ENCODE measurements around the gene BCAS3.
"Not testable (repeated sequence)": the region's sequence is repeated elsewhere in the genome, so short reads cannot be mapped to it uniquely, and the experiment has no call there.

BCAS3 gene

GRCh38 chr17:61000911-61001310, 323.3 kb downstream of the BCAS3 start:
- DNase-seq (ENCODE audit: low read depth): peak; percentile 2
- TF ChIP-seq CTCF (IDR thresholded peaks at IDR 0.05; ENCODE audit: insufficient read depth, low read depth, low read length, missing control alignments): no peak
- no peak overlapping the region for H3K4me3 ChIP-seq (ENCODE audit: low read length)

- DNase-seq (ENCODE audit: low read depth): peak; percentile 50
Measured at GRCh38 chr17:61002316-61002736, 324.7 kb downstream of the BCAS3 start.

GRCh38 chr17:61005358-61005757, 327.7 kb downstream of the BCAS3 start:
- no peak for TF ChIP-seq CTCF (IDR thresholded peaks at IDR 0.05; ENCODE audit: insufficient read depth, low read depth, low read length, missing control alignments)
- DNase-seq (ENCODE audit: low read depth): no peak
- H3K4me3 ChIP-seq (ENCODE audit: low read length): no peak overlapping the region

More at GRCh38 chr17:61002316-61002736, 324.7 kb downstream of the BCAS3 start:
- TF ChIP-seq CTCF (IDR thresholded peaks at IDR 0.05; ENCODE audit: insufficient read depth, low read depth, low read length, missing control alignments): peak; percentile 48
- H3K4me3 ChIP-seq (ENCODE audit: low read length): no peak overlapping the region

DNA sequence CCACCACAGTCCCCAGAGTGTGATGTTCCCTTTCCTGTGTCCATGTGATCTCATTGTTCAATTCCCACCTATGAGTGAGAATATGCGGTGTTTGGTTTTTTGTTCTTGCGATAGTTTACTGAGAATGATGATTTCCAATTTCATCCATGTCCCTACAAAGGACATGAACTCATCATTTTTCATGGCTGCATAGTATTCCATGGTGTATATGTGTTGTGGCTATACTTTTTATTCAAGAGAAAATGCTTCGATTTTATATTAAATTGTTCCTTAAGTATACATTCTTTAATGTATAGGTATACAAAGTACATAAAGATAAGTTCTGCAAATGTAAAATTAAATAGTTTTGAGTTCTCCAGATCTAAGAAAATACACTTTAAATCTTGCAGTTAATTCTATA, 328.3 kb downstream of the BCAS3 start:
- H3K4me3 ChIP-seq (ENCODE audit: low read length); DNase-seq (ENCODE audit: low read depth): not testable (repeated sequence)

- H3K4me3 ChIP-seq (ENCODE audit: low read length): no peak overlapping the region
- no peak for TF ChIP-seq CTCF (IDR thresholded peaks at IDR 0.05; ENCODE audit: insufficient read depth, low read depth, low read length, missing control alignments)
- no peak for DNase-seq (ENCODE audit: low read depth)
Measured at GRCh38 chr17:61007980-61008379, 330.3 kb downstream of the BCAS3 start.

DNA sequence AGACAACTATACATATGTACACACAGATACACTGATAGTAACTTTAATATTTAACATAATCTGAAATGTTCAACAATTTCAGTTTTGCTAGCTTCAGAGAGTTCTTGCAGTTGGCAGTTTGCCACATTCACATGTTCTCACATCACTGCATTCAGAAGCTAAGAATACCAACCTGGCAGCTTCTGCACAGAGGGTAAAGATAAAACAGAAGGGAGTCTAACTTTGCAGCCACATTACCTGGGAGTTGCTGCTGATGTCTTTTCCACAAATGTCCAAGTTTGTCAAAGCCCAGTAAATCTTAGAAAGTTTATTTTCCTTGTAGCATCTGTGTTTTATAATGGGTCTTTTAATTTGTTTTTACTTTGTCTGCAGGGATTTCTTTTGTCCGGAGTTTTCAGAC, 332.0 kb downstream of the BCAS3 start:
- H3K4me3 ChIP-seq (ENCODE audit: low read length): no peak overlapping the region
- DNase-seq (ENCODE audit: low read depth): peak; percentile 16
- no peak for TF ChIP-seq CTCF (IDR thresholded peaks at IDR 0.05; ENCODE audit: insufficient read depth, low read depth, low read length, missing control alignments)

GRCh38 chr17:61010661-61011170, 333.1 kb downstream of the BCAS3 start:
- DNase-seq (ENCODE audit: low read depth): no peak
- no peak overlapping the region for H3K4me3 ChIP-seq (ENCODE audit: low read length)
- no peak for TF ChIP-seq CTCF (IDR thresholded peaks at IDR 0.05; ENCODE audit: insufficient read depth, low read depth, low read length, missing control alignments)
